H1 (cell line): ENCODE measurements around the gene H6PD. TPM values are rescaled to one million over a fixed set of nuclear protein-coding genes. Genes with fewer than 3 reads are reported as not detected.

ENCODE experiments used
- CTCF ChIP-seq, 3 experiments: IDR thresholded peaks; 1 replicate in 2 of 3; 2 replicates in 1 of 3; pipeline versions ENCODE4 v1.5.1 to v1.6.1; 2011; ENCODE audit warnings: low read length in 3 of 3, mild to moderate bottlenecking in 3 of 3, inconsistent platforms in 2 of 3, low read depth in 1 of 3, moderate library complexity in 1 of 3; ENCODE audit not compliant: insufficient read depth in 1 of 3; ENCODE audit errors: control extremely low read depth in 1 of 3
- polyA plus RNA-seq, 7 experiments: library from polyadenylated mRNA; depleted of rRNA in 3 of 7; stranded (reverse) in 5 of 7; unstranded in 2 of 7; fragments of >200 nt in 5 of 7; fragments of 200-250 nt in 2 of 7; gene quantifications; 1 replicate in 5 of 7; 2 replicates in 1 of 7; 4 replicates in 1 of 7; pipeline versions ENCODE4 v1.2.1 to v1.2.3, GENCODE V29; 2011 to 2013; ENCODE audit warnings: missing spikeins in 2 of 7, mixed read lengths in 2 of 7
- total RNA-seq: library from RNA; stranded (reverse); fragmentation: NEBNext Ultra II Directional; extraction: Animal tissue kit (Norgen Biotek cat#: 25700); gene quantifications from 2 replicates; pipeline ENCODE4 v1.2.1, GENCODE V29; 2021

H6PD gene
- total and polyA plus RNA-seq, 2 of the 8 experiments (the other 6 are each of a cell fraction or from before 2014, with no cell fraction given) = 3.6 to 3.8 TPM

GRCh38 chr1:9306006-9306405, 71.4 kb downstream of the H6PD start (continued):
- TF ChIP-seq CTCF (IDR thresholded peaks at IDR 0.05; ENCODE audit: control extremely low read depth in 1 of 3, insufficient read depth in 1 of 3, low read depth in 1 of 3, low read length in 3 of 3) = no peak
